Measurements from ENCODE around the gene MCEMP1.
A peak's percentile ranks its signal among the peaks of the same experiment; 100 is the strongest.

Gene MCEMP1

GRCh38 chr19:7709932-7710460 lies 33.1 kb downstream of the MCEMP1 start:
- Mint-ChIP-seq H3K27ac (peak overlapping the region; percentile 100), H3K4me3 (no peak overlapping the region)

GRCh38 chr19:7710616-7711015 lies 33.7 kb downstream of the MCEMP1 start:
- Mint-ChIP-seq H3K4me3 (no peak overlapping the region), H3K27ac (peak overlapping the region; percentile 100), H3K9me3 (peaks cover 3% of the 10 kb centered on the region), H3K27me3 (no peaks in the 10 kb centered on the region), H3K4me1 (peaks cover 80% of the 10 kb centered on the region), H3K36me3 (no peaks in the 10 kb centered on the region)
- ATAC-seq: no peak

More at GRCh38 chr19:7709932-7710460, 33.1 kb downstream of the MCEMP1 start:
- H3K9me3 Mint-ChIP-seq: peaks cover 3% of the 10 kb centered on the region
- H3K4me1 Mint-ChIP-seq: peaks cover 80% of the 10 kb centered on the region
- no peaks in the 10 kb centered on the region for H3K27me3 Mint-ChIP-seq
- no peak for ATAC-seq
- no peaks in the 10 kb centered on the region for H3K36me3 Mint-ChIP-seq

GRCh38 chr19:7715671-7716070 lies 38.8 kb downstream of the MCEMP1 start:
- ATAC-seq: no peak
- Mint-ChIP-seq H3K27me3 (no peaks in the 10 kb centered on the region), H3K4me1 (peaks cover 55% of the 10 kb centered on the region), H3K4me3 (no peak overlapping the region), H3K9me3 (peaks cover 4% of the 10 kb centered on the region), H3K36me3 (peaks cover 6% of the 10 kb centered on the region), H3K27ac (peak overlapping the region; percentile 78)

- Mint-ChIP-seq H3K4me1 (peaks cover 53% of the 10 kb centered on the region), H3K36me3 (peaks cover 6% of the 10 kb centered on the region), H3K27me3 (no peaks in the 10 kb centered on the region), H3K27ac (peak overlapping the region; percentile 78), H3K4me3 (no peak overlapping the region), H3K9me3 (peaks cover 4% of the 10 kb centered on the region)
- no peak for ATAC-seq
Measured at GRCh38 chr19:7716762-7717161, 39.9 kb downstream of the MCEMP1 start.

GRCh38 chr19:7718668-7719067 lies 41.8 kb downstream of the MCEMP1 start:
- peak; percentile 67 for ATAC-seq
- Mint-ChIP-seq H3K36me3 (peaks cover 6% of the 10 kb centered on the region), H3K4me3 (peak overlapping the region; percentile 50), H3K27ac (peak overlapping the region; percentile 85), H3K27me3 (no peaks in the 10 kb centered on the region), H3K4me1 (peaks cover 67% of the 10 kb centered on the region), H3K9me3 (peaks cover 4% of the 10 kb centered on the region)

- Mint-ChIP-seq H3K9me3 (peaks cover 7% of the 10 kb centered on the region), H3K4me3 (no peak overlapping the region), H3K27me3 (no peaks in the 10 kb centered on the region), H3K4me1 (peaks cover 51% of the 10 kb centered on the region), H3K36me3 (peaks cover 6% of the 10 kb centered on the region), H3K27ac (peak overlapping the region; percentile 35)
- ATAC-seq: no peak
Measured at GRCh38 chr19:7720351-7720750, 43.5 kb downstream of the MCEMP1 start.

GRCh38 chr19:7722231-7722651 lies 45.4 kb downstream of the MCEMP1 start:
- Mint-ChIP-seq H3K4me1 (peaks cover 47% of the 10 kb centered on the region), H3K4me3 (no peak overlapping the region), H3K27ac (peak overlapping the region; percentile 74), H3K27me3 (peaks cover 2% of the 10 kb centered on the region), H3K9me3 (peaks cover 3% of the 10 kb centered on the region), H3K36me3 (peaks cover 2% of the 10 kb centered on the region)
- peak; percentile 91 for ATAC-seq

- H3K4me3 Mint-ChIP-seq: no peak overlapping the region
- H3K4me1 Mint-ChIP-seq: peaks cover 53% of the 10 kb centered on the region
- ATAC-seq: no peak
- H3K27ac Mint-ChIP-seq: no peak overlapping the region
- H3K9me3 Mint-ChIP-seq: peaks cover 5% of the 10 kb centered on the region
- H3K36me3 Mint-ChIP-seq: peaks cover 5% of the 10 kb centered on the region
- H3K27me3 Mint-ChIP-seq: peaks cover 33% of the 10 kb centered on the region
Measured at GRCh38 chr19:7725791-7726190, 48.9 kb downstream of the MCEMP1 start.

GRCh38 chr19:7729211-7729610 lies 52.3 kb downstream of the MCEMP1 start:
- Mint-ChIP-seq H3K36me3 (peaks cover 5% of the 10 kb centered on the region), H3K4me1 (peaks cover 33% of the 10 kb centered on the region), H3K4me3 (peak overlapping the region; percentile 71), H3K9me3 (peaks cover 5% of the 10 kb centered on the region), H3K27ac (peak overlapping the region; percentile 80), H3K27me3 (peaks cover 39% of the 10 kb centered on the region)
- ATAC-seq: no peak

Data from stimulated activated memory B cell treated with anti-CD40 and anti-IgM and Interleukin-4, amounts not matched to agents 10 μg/mL and 1 μg/mL and 100 μg/mL, for 72 hours (primary cell).